SK-MEL-5 (cell line): ENCODE data around the gene C1R. TPM values are rescaled to one million over a fixed set of nuclear protein-coding genes. Genes with fewer than 3 reads are reported as not detected.
"Not testable (repeated sequence)": the region's sequence is repeated elsewhere in the genome, so short reads cannot be mapped to it uniquely, and the experiment has no call there.

Source experiments
- DNase-seq: peaks from one replicate; pipeline ENCODE4 v3.0.0-alpha.2; 2016; ENCODE audit warnings: low read depth, low spot score
- in situ Hi-C: cut with HindIII; loops from 2 replicates; pipeline ENCODE4 v1.10.0; 2016; ENCODE audit warnings: low sequenced_read_pairs, high pct_unique_total_duplicates, low pct_unique_long_range_greater_than_20kb
- total RNA-seq: library from RNA; depleted of rRNA; stranded (reverse); fragments of >200 nt; shearing (Covaris generic); gene quantifications from 2 replicates; pipeline ENCODE4 v1.2.3, GENCODE V29; 2014

The C1R gene
- total RNA-seq, 1 experiment from 2014 or later, result 2.0 TPM

- DNase-seq, in situ Hi-C loops: not testable (repeated sequence)
Measured at GRCh38 chr12:7107181-7107580, 14.9 kb upstream of the C1R start.

- no peak for DNase-seq
- in situ Hi-C loops, result no loop called here
Measured at GRCh38 chr12:7106082-7106481, 13.8 kb upstream of the C1R start.

GRCh38 chr12:7103837-7104584 lies 11.8 kb upstream of the C1R start:
- DNase-seq, result no peak
- in situ Hi-C loops, result no loop called here

GRCh38 chr12:7102582-7102981 lies 10.3 kb upstream of the C1R start:
- no peak for DNase-seq
- in situ Hi-C loops, result no loop called here

- DNase-seq, result no peak
- in situ Hi-C loops, result no loop called here
Measured at GRCh38 chr12:7101694-7102131, 9.5 kb upstream of the C1R start.

- in situ Hi-C loops, result no loop called here
- no peak for DNase-seq
Measured at GRCh38 chr12:7101047-7101693, 8.9 kb upstream of the C1R start.

- in situ Hi-C loops, result no loop called here
- no peak for DNase-seq
Measured at GRCh38 chr12:7100239-7100638, 8.0 kb upstream of the C1R start.

GRCh38 chr12:7099290-7099996 lies 7.2 kb upstream of the C1R start:
- DNase-seq, result no peak
- in situ Hi-C loops, result no loop called here

- in situ Hi-C loops, result no loop called here
- DNase-seq, result no peak
Measured at GRCh38 chr12:7096979-7097378, 4.7 kb upstream of the C1R start.

- DNase-seq, result no peak
- in situ Hi-C loops, result no loop called here
Measured at GRCh38 chr12:7096006-7096932, 4.0 kb upstream of the C1R start.

GRCh38 chr12:7093892-7094291 lies 1.6 kb upstream of the C1R start:
- in situ Hi-C loops, result no loop called here
- DNase-seq, result no peak

- no peak for DNase-seq
- in situ Hi-C loops, result no loop called here
Measured at GRCh38 chr12:7093486-7093885, 1.2 kb upstream of the C1R start.

- in situ Hi-C loops, result no loop called here
- DNase-seq, result no peak
Measured at GRCh38 chr12:7092986-7093460, 778 bp upstream of the C1R start.

GRCh38 chr12:7091660-7092228 lies 501 bp downstream of the C1R start:
- DNase-seq, result no peak
- in situ Hi-C loops, result no loop called here

- in situ Hi-C loops, result no loop called here
- DNase-seq, result no peak
Measured at GRCh38 chr12:7091171-7091570, 1.1 kb downstream of the C1R start.

GRCh38 chr12:7090222-7090998 lies 1.8 kb downstream of the C1R start:
- in situ Hi-C loops, result no loop called here
- DNase-seq, result no peak
